Measurements from ENCODE around the gene RHEX.

RHEX gene

GRCh38 chr1:206089341-206089740 is 36.4 kb downstream of the RHEX start:
- DNase-seq (ENCODE audit: low read depth in 2 of 2): no peak

- DNase-seq (ENCODE audit: low read depth in 2 of 2): no peak
These were observed 41.1 kb downstream of the RHEX start for GRCh38 chr1:206094024-206094423.

- DNase-seq (ENCODE audit: low read depth in 2 of 2): no peak
These were observed 44.4 kb downstream of the RHEX start for GRCh38 chr1:206097381-206097780.

- DNase-seq (ENCODE audit: low read depth in 2 of 2): no peak
These were observed 45.4 kb downstream of the RHEX start for GRCh38 chr1:206098242-206098919.

GRCh38 chr1:206100226-206100815 is 47.3 kb downstream of the RHEX start:
- DNase-seq (ENCODE audit: low read depth in 2 of 2): no peak

- DNase-seq (ENCODE audit: low read depth in 2 of 2): no peak
These were observed 48.5 kb downstream of the RHEX start for GRCh38 chr1:206101351-206102045.

GRCh38 chr1:206102292-206102936 is 49.4 kb downstream of the RHEX start:
- no peak for DNase-seq (ENCODE audit: low read depth in 2 of 2)

GRCh38 chr1:206103979-206104378 is 51.0 kb downstream of the RHEX start:
- DNase-seq (ENCODE audit: low read depth in 2 of 2): no peak

- DNase-seq (ENCODE audit: low read depth in 2 of 2): no peak
These were observed 52.6 kb downstream of the RHEX start for GRCh38 chr1:206105464-206105995.

- DNase-seq (ENCODE audit: low read depth in 2 of 2): peak; percentile 59 to 64
These were observed 53.6 kb downstream of the RHEX start for GRCh38 chr1:206106328-206107167.

GRCh38 chr1:206107168-206107544 is 54.2 kb downstream of the RHEX start:
- DNase-seq (ENCODE audit: low read depth in 2 of 2): no peak

GRCh38 chr1:206108635-206109034 is 55.7 kb downstream of the RHEX start:
- no peak for DNase-seq (ENCODE audit: low read depth in 2 of 2)

- DNase-seq (ENCODE audit: low read depth in 2 of 2): no peak
These were observed 56.7 kb downstream of the RHEX start for GRCh38 chr1:206109718-206110117.

GRCh38 chr1:206110161-206110560 is 57.2 kb downstream of the RHEX start:
- DNase-seq (ENCODE audit: low read depth in 2 of 2): no peak

GRCh38 chr1:206110820-206111219 is 57.8 kb downstream of the RHEX start:
- DNase-seq (ENCODE audit: low read depth in 2 of 2): no peak

- DNase-seq (ENCODE audit: low read depth in 2 of 2): no peak
These were observed 58.4 kb downstream of the RHEX start for GRCh38 chr1:206111271-206111927.

- no peak for DNase-seq (ENCODE audit: low read depth in 2 of 2)
These were observed 59.8 kb downstream of the RHEX start for GRCh38 chr1:206112600-206113301.

- no peak for DNase-seq (ENCODE audit: low read depth in 2 of 2)
These were observed 62.0 kb downstream of the RHEX start for GRCh38 chr1:206114692-206115640.

- no peak for DNase-seq (ENCODE audit: low read depth in 2 of 2)
These were observed 62.8 kb downstream of the RHEX start for GRCh38 chr1:206115791-206116190.
